Upper lobe of left lung (tissue), 4 donors: ENCODE measurements around the gene CDH13.

ENCODE experiments used
- CTCF ChIP-seq, 6 experiments: fragments of 450-650 bp in 4 of 6; fragments of 200-600 bp in 2 of 6; sonication (generic) in 2 of 6; IDR thresholded peaks; one replicate each; pipeline ENCODE4 v1.5.1; 2016 to 2019; ENCODE audit warnings: antibody characterized with exemption in 6 of 6
- EP300 ChIP-seq, 4 donors: sonication (generic); formaldehyde crosslinking; IDR thresholded peaks; one replicate each; pipeline ENCODE4 v1.5.1; 2017; ENCODE audit warnings: antibody characterized with exemption in 4 of 4, control low read depth in 2 of 4
- POLR2A ChIP-seq, 4 donors: fragments of 450-650 bp; IDR thresholded peaks; one replicate each; pipeline ENCODE4 v1.5.1; 2016 to 2017; ENCODE audit warnings: antibody characterized with exemption in 4 of 4, mild to moderate bottlenecking in 2 of 4

GRCh38 chr16:82631701-82632685 lies 5.2 kb downstream of the CDH13 start:
- no peak for TF ChIP-seq CTCF (IDR thresholded peaks at IDR 0.05)
- TF ChIP-seq EP300 (IDR thresholded peaks at IDR 0.05), result no peak
- no peak for TF ChIP-seq POLR2A (IDR thresholded peaks at IDR 0.05)
